ENCODE measurements around the gene CAMTA1.
"Not testable (repeated sequence)": the region's sequence is repeated elsewhere in the genome, so short reads cannot be mapped to it uniquely, and the experiment has no call there.

Gene CAMTA1

DNA sequence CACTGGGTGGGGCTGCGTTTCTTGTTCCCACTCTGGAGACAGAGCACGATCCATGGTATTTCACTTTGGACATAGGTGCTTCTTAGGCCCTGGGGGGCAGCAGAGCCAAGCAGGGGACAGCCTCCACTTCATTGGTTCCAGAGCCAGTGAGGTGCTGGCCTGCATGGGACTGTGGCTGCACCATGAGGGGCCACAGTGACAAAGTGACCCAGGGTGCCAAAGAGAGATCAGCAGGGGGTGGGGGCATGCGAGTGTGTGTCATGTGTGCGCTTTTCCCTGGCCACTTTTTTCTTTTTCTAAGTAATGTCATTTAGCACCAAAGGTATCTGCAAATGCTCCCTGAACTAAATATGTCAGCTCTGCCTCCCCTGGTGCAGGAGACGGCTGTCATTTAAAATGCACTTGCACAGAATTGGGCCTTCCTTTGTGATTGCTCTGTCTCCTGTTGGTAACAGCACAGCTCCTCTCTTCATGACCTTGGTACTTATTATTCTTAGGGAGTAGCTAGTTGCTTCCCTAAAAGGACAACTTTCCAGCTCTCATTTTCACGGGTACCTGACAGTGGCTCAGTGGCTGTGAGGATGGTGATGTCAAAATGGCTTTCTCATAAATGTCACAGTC, 910.4 kb downstream of the CAMTA1 start:
- DNase-seq = no peak

- DNase-seq = no peak
Observed at GRCh38 chr1:7698641-7699040, 913.4 kb downstream of the CAMTA1 start.

DNA sequence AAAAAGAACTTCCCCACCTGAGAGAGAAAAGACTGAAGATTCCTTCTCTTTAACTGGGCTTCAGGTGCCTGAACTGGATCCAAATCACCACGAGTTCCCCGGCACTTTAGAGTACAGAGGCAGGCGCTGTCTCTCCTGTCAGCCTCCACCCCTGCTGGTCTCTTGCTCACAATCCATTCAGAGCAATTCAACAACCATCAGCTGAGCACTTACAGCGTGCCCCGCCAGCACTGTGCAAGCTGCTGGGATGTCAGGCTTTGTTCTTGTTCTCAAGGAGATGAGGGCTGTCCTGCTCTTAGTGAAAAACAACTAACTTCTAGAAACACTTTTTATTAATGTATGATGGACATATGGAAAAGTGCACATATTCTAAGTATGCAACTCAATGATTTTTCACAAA, 917.1 kb downstream of the CAMTA1 start:
- DNase-seq = no peak

- DNase-seq = no peak
Observed at GRCh38 chr1:7703321-7704213, 918.3 kb downstream of the CAMTA1 start.

DNA sequence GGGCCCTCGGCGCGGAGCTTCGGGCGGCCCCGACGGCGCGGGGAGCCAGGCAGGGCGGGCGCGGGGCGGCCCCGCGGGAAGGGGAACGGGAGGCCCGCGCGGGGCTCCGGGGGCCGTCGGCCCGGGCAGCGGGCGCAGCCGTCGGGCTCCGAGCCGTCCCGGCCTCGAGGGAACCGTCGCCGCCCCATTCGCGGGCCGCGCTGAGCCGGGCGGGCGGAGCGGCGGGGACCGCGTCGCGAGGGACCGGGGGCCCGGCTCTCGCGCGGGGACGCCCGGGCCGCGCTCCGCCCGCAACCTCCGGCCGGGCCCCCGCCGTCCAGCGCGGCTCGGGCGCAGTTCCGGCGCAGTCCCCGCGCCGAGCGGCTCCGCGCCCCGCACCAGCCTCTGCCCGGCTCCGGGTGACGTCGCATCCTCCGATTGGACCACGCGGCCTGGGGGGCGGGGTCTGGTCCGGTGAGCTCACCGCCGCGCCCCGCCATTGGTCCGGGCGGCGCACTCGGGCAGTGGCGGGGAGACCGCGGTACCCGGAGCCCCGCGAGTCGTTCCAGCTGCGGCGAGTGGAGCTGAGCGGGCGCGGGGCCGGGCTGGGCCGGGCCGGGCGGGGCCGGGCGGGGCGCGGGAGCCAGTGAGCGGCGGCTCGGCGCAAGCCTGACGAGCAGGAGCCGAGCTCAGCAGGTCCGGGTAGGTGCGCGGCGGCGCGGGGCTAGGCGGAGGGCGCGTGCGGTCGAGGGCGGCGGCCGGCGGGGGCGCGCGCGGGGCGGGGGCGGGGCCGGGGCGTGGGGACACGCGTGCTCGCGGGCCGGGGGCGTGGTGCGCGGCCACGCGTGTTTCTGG, 919.2 kb downstream of the CAMTA1 start:
- peak; percentile 25 to 77 for DNase-seq

DNA sequence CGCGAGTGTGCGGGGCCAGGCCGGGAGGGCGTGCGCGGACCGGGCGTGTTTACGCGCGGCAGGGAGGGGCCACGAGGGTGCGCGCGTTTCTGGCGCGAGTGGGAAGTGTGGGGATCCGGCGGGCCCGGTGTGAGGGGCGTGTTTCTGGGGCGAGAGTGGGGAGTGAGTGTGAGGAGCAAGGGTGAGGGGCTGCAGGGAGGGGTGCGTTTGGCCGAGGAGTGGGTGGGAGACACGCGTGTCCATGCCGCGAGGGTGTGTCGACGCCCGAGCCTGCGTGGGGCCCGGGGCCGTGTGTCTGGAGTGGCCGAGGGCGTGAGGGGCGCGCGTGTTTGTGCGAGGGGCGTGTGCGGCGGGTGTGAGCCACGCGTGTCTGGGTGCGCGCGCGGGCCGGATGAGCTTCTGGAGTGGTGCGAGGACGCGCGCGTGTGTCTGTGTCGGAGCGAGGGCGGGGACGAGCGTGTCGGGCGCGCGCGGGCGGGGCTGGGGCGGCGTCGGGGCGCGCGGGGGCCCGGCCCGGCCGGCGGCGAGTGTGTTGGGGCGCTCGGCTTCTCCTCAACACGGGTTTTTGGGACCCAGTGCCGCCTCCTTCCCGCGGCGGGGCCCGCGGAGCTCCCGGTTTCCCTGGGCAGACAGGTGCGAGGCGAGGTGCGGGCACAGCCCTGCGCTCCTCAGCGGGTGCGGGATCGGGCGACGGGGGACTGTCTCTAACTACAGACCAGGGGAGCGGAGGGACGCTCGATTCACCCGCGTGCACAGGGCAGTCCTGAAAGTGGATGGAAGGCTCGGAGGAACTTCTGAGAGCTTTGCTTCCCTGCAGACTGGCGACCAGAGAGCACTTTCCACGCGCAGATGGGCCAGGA, 920.0 kb downstream of the CAMTA1 start:
- DNase-seq = no peak

DNA sequence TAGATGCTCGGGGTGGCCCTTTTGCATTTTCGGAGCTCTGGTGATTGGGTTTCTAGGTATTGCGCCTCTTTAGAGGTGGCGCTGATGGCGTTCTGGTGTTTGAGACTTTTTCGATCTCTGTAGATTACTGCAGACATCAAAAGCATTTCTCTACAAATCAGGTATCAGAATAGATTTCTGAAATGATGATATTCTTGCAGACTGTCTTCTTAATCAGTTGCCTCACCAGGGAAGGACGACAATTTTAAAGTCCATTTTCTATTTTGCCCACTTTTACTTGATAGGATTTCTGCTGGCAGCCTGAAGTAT, 920.6 kb downstream of the CAMTA1 start:
- DNase-seq = no peak

DNA sequence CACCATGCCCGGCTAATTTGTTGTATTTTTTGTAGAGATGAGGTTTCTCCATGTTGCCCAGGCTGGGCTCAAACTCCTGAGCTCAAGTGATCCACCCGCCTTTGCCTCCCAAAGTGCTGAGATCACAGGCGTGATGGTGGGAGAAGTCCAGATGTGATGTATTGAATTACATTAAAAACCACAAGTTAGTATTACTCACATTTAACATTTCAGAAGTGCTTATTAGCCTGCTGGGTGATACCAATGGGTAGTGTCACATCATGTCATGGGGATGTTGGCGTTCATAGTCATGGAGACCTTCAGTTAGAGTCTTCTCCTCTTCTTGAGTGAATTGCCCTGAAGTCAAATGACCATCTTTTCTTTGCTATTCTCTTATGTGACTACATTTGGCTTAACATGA, 922.3 kb downstream of the CAMTA1 start:
- no peak for DNase-seq

- DNase-seq = not testable (repeated sequence)
Observed at GRCh38 chr1:7708065-7708464, 922.8 kb downstream of the CAMTA1 start.

- DNase-seq = no peak
Observed at GRCh38 chr1:7710859-7711258, 925.6 kb downstream of the CAMTA1 start.

- DNase-seq = no peak
Observed at GRCh38 chr1:7712731-7713323, 927.6 kb downstream of the CAMTA1 start.

- no peak for DNase-seq
Observed at GRCh38 chr1:7716506-7716905, 931.3 kb downstream of the CAMTA1 start.

DNA sequence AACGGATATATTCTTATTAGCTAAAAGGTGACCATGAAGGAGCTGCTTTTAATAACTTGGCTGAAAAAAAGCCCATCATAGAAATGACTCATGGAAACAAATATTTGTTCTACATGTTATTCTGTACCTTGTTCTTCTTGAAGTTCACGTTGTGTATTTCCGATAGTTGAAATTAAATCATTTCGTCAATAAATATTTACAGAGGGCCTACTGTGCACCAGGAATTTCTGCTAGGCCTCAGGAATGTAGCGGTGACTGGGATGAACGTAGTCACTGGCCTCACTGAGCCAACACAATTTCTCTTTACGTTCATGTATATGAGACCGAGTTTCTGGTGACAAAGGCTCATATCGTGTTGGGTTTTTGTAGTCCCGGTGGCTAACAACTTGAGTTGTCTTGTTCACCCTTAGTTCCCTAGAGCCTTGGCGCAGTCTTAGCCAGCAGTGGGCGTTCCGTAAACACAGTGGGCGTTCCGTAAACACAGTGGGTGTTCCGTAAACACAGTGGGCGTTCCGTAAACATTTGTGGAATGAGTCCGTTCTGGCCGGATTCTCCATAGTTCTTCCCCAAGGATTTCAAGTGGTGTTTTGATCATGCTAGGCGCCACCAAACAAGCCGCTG, 932.6 kb downstream of the CAMTA1 start:
- no peak for DNase-seq

DNA sequence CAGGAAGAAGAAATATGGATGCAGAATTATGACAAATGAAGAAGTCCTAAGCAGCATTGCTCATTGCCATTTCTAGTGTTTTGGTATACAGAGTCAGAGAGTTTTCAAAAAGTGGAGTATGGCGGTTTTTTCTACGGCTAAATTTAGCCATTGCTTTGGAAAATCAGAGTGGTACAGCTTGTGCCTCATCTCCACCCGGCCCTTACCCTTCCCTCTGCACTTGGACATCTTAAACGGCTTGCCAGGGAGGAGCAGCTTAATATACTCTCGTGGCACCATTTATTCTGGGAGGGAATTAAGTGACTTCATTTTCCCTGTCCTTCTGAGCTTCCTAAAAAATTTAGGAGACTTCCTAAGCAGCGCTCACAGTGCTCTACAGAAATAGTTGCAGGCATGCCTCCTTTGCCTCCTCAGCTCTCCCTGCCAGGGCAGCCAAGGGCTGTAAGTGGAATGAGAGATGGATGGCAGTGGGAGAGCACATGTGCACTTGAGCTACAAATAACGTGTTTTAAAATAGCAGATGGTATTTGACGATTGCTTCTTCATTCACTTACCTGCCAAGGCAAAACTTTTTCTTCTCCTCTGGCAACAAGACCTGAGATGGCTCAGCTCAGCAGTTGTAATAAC, 934.3 kb downstream of the CAMTA1 start:
- DNase-seq = no peak

- DNase-seq = no peak
Observed at GRCh38 chr1:7721940-7722669, 936.9 kb downstream of the CAMTA1 start.

- no peak for DNase-seq
Observed at GRCh38 chr1:7722670-7723012, 937.4 kb downstream of the CAMTA1 start.

- DNase-seq = peak in 1 of 2 donors; percentile 30
Observed at GRCh38 chr1:7726623-7727022, 941.4 kb downstream of the CAMTA1 start.

- no peak for DNase-seq
Observed at GRCh38 chr1:7727809-7728471, 942.7 kb downstream of the CAMTA1 start.

DNA sequence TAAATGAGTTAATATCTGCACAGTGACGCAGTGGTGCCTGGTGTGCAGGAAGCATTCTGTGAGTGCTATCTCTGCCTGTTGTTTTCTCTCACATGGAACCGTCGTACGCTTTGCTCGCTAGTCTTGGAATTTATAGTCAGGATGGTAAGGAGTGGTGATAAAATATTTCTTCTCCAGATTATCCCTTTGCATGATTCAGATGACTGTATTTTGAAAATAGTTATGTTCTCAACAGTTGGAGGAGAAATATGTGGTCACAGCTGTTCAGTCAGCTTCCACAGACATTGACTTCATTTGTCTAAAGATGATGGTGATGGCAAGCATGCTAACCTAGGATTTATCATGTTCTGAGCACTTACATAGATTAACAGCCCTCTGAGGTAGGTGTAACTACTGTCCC, 944.5 kb downstream of the CAMTA1 start:
- DNase-seq = no peak

DNA sequence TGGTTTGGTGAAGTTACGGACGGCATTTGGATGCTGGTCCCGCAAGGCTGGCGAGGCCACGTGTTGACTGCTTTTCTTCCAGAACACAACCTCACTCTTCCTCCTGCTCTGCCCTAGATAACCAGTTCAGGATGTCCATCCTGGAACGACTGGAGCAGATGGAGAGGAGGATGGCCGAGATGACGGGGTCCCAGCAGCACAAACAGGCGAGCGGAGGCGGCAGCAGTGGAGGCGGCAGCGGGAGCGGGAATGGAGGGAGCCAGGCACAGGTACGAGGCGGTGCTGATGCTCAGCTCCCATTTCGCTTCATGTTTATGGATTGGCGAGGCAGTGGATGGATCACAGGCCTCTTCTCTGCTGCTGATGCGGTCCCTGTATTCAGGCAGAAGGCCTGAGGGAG, 947.1 kb downstream of the CAMTA1 start:
- DNase-seq = no peak

Measured in bone marrow (tissue), 2 donors.